Breast epithelium (tissue), 4 donors: ENCODE measurements around the gene TAL1. TPM values are rescaled to one million over a fixed set of nuclear protein-coding genes. Genes with fewer than 3 reads are reported as not detected.

Experiments used
- DNase-seq, 2 donors: peaks; one replicate each; pipeline ENCODE4 v3.0.0-alpha.2; 2019; ENCODE audit warnings: low spot score in 2 of 2
- H3K27ac ChIP-seq, 2 donors: fragments of 200-600 bp; sonication (generic) in 1 of 2; one replicate each; pipeline ENCODE4 v1.5.1; 2016 to 2019; ENCODE audit warnings: mild to moderate bottlenecking in 1 of 2
- H3K27me3 ChIP-seq, 2 donors: fragments of 200-600 bp; sonication (generic) in 1 of 2; one replicate each; pipeline versions ENCODE4 v1.5.1 to v1.6.0; 2017 to 2019; ENCODE audit warnings: control low read depth in 1 of 2, mild to moderate bottlenecking in 1 of 2
- H3K36me3 ChIP-seq: fragments of 200-600 bp; one replicate; pipeline ENCODE4 v1.5.1; 2019
- H3K4me1 ChIP-seq, 2 donors: fragments of 200-600 bp; sonication (generic); one replicate each; pipeline ENCODE4 v1.5.1; 2016 to 2019; ENCODE audit warnings: control low read depth in 1 of 2
- H3K4me3 ChIP-seq, 3 donors: fragments of 200-600 bp; sonication (generic); 1 replicate in 2 of 3; 2 replicates in 1 of 3; pipeline ENCODE4 v1.5.1; 2016 to 2019; ENCODE audit warnings: mild to moderate bottlenecking in 3 of 3, moderate library complexity in 2 of 3
- H3K9me3 ChIP-seq, 2 donors: fragments of 200-600 bp; sonication (generic) in 1 of 2; one replicate each; pipeline ENCODE4 v1.5.1; 2016 to 2019; ENCODE audit warnings: control low read depth in 1 of 2
- POLR2A ChIP-seq: fragments of 450-650 bp; IDR thresholded peaks from one replicate; pipeline ENCODE4 v1.6.1; 2016; ENCODE audit warnings: antibody characterized with exemption, mild to moderate bottlenecking, moderate library complexity
- POLR2AphosphoS5 ChIP-seq, 3 donors: sonication (generic); formaldehyde crosslinking; IDR thresholded peaks; one replicate each; pipeline ENCODE4 v1.6.1; 2017; ENCODE audit warnings: antibody characterized with exemption in 3 of 3
- intact Hi-C: fragments of 100-400 bp; cut with DNase I; formaldehyde crosslinking; loops from one replicate; pipeline ENCODE4 v1.15.1; 2023; ENCODE audit warnings: low total_unique reads
- total RNA-seq, 3 donors: library from RNA; depleted of rRNA; stranded (reverse); fragments of >200 nt; gene quantifications; one replicate each; pipeline ENCODE4 v1.1.0, GENCODE V29; 2016
- TF ChIP-seq, protein P1 (sequence below), 3 donors: fragments of 450-650 bp; IDR thresholded peaks; one replicate each; pipeline ENCODE4 v1.5.1; 2016 to 2017; ENCODE audit warnings: antibody characterized with exemption in 3 of 3, mild to moderate bottlenecking in 3 of 3, moderate library complexity in 3 of 3

The TAL1 gene
- total RNA-seq, 3 donors from 2014 or later = 2.3 to 6.2 (median 5.1) TPM

DNA sequence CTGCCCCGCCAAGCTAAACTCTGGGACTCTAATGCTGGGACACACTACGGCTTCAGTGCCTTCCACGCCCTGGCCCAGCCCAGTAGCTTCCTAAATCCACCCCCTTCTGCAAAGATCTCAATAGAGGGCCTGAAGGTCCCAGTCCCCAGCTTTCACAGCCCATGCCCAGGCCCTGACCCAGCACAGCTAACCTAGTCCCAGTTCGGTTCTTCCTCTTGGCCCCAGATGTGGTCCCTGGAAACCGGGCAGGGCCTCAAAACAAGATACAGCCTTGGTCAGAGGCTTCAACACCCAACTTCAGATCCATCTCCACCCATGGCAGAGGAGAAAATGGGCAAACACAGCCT is 41.5 kb downstream of the TAL1 start:
- intact Hi-C loops = loop anchor here (10.0 kb wide), 1 partner anchor 54 kb away; no protein-coding TSS in a partner anchor
- Histone ChIP-seq H3K27ac (peak overlapping the region; percentile 83 to 88), H3K36me3 (no peaks in the 10 kb centered on the region), H3K4me1 (peaks cover 7% of the 10 kb centered on the region in 2 donors), H3K4me3 (peak overlapping the region in 2 of 3 donors; percentile 35 to 54), H3K9me3 (no peaks in the 10 kb centered on the region), H3K27me3 (no peaks in the 10 kb centered on the region)
- DNase-seq = peak; percentile 9 to 45
- no peak for TF ChIP-seq POLR2AphosphoS5 (IDR thresholded peaks at IDR 0.05)
- TF ChIP-seq, protein P1, sequence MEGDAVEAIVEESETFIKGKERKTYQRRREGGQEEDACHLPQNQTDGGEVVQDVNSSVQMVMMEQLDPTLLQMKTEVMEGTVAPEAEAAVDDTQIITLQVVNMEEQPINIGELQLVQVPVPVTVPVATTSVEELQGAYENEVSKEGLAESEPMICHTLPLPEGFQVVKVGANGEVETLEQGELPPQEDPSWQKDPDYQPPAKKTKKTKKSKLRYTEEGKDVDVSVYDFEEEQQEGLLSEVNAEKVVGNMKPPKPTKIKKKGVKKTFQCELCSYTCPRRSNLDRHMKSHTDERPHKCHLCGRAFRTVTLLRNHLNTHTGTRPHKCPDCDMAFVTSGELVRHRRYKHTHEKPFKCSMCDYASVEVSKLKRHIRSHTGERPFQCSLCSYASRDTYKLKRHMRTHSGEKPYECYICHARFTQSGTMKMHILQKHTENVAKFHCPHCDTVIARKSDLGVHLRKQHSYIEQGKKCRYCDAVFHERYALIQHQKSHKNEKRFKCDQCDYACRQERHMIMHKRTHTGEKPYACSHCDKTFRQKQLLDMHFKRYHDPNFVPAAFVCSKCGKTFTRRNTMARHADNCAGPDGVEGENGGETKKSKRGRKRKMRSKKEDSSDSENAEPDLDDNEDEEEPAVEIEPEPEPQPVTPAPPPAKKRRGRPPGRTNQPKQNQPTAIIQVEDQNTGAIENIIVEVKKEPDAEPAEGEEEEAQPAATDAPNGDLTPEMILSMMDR (IDR thresholded peaks at IDR 0.05) = no peak
- TF ChIP-seq POLR2A = no peak

DNA sequence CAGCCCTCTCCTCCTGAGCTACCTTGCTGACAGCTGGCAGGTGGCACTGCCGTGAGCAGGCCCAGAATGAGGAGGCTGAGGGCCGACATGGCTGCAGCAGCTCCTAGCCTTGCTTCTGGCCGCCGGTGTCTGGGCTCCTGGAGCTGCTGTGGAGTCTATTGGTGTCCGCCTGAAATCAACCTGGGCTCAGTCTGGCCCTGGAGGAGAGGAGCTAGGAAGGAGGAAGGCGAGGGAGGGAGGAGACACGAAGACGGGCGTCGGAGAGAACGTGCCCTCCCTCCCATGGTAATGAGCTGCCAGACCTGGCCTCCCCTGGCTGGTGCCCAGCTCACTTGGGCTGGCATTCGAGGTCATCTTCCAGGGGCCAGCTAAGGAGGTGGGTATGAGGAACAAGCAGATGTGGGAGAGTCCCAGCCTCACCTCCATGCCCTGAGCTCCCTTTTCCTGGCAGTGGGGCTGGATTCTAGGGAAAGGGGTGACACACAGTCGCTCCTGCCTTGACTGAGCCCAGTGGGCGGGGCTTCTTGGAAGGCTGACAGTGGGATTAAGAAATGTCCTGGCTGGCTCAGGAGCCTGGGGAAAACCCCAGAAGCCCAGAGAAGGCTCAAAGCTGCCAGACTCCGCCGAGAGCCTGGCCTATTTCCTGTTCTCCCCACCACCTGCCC is 42.0 kb downstream of the TAL1 start, which contains the start of gene PDZK1IP1:
Gene PDZK1IP1 (minus strand): TSS at position 193 of the 665 bp plus-strand sequence. CDS start 104 bp downstream, at position 89.
- Histone ChIP-seq H3K36me3 (no peaks in the 10 kb centered on the region), H3K27ac (peak within 1 kb of the TSS; percentile 83 to 88), H3K27me3 (no peaks in the 10 kb centered on the region), H3K4me1 (peaks cover 7% of the 10 kb centered on the region in 2 donors), H3K9me3 (no peaks in the 10 kb centered on the region), H3K4me3 (peak within 1 kb of the TSS in 2 of 3 donors; percentile 35 to 54)
- intact Hi-C loops = loop anchor here (10.0 kb wide), 2 partner anchors 55 to 525 kb away; no protein-coding TSS in a partner anchor
- peak; percentile 18 to 65 (median 24) for TF ChIP-seq POLR2AphosphoS5 (IDR thresholded peaks at IDR 0.05)
- no peak for TF ChIP-seq POLR2A
- peak; percentile 82 to 94 for DNase-seq

- TF ChIP-seq POLR2AphosphoS5 (IDR thresholded peaks at IDR 0.05) (no peak), POLR2A (no peak)
- TF ChIP-seq, protein P1 (IDR thresholded peaks at IDR 0.05) = no peak
- no peaks in the 10 kb centered on the region for H3K36me3 ChIP-seq
- peak overlapping the region in 2 of 3 donors; percentile 35 to 54 for H3K4me3 ChIP-seq
- DNase-seq = peak; percentile 16 to 45
- H3K9me3 ChIP-seq = no peaks in the 10 kb centered on the region
- H3K27ac ChIP-seq = peak overlapping the region; percentile 83 to 88
- H3K27me3 ChIP-seq = no peaks in the 10 kb centered on the region
- intact Hi-C loops = loop anchor here (10.0 kb wide), 1 partner anchor 526 kb away; no protein-coding TSS in a partner anchor
- peaks cover 7% of the 10 kb centered on the region in 2 donors for H3K4me1 ChIP-seq
Measured at GRCh38 chr1:47188791-47189785, 42.9 kb downstream of the TAL1 start.

DNA sequence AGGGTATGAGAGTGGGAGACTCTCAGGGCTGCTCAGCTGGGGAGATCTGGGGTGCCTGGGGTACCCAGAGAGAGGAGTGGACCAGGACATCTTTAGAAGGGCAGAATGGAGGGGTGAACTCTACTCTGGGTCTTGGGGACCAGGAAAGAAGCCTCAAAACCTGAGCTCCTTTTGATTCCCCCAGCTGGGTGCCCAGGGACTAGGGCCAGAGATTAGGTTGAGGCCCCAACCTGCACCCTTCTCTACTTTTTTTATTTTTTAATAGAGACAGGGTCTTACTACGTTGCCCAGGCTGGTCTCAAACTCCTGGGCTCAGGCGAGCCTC is 44.1 kb downstream of the TAL1 start:
- no peak overlapping the region for H3K27ac ChIP-seq
- DNase-seq = no peak
- no peak overlapping the region for H3K4me3 ChIP-seq
- H3K27me3 ChIP-seq = no peaks in the 10 kb centered on the region
- H3K9me3 ChIP-seq = no peaks in the 10 kb centered on the region
- intact Hi-C loops = loop anchor here (10.0 kb wide), 1 partner anchor 527 kb away; no protein-coding TSS in a partner anchor
- H3K36me3 ChIP-seq = no peaks in the 10 kb centered on the region
- TF ChIP-seq POLR2A (no peak), POLR2AphosphoS5 (IDR thresholded peaks at IDR 0.05) (no peak)
- peaks cover 5 to 7% of the 10 kb centered on the region in 2 donors for H3K4me1 ChIP-seq

- H3K27me3 ChIP-seq = no peaks in the 10 kb centered on the region
- peaks cover 0 to 7% of the 10 kb centered on the region in 2 donors for H3K4me1 ChIP-seq
- intact Hi-C loops = loop anchor here (10.0 kb wide), 1 partner anchor 527 kb away; no protein-coding TSS in a partner anchor
- no peak overlapping the region for H3K27ac ChIP-seq
- TF ChIP-seq POLR2A (no peak), POLR2AphosphoS5 (IDR thresholded peaks at IDR 0.05) (no peak)
- TF ChIP-seq, protein P1 (IDR thresholded peaks at IDR 0.05) = no peak
- no peak for DNase-seq
- no peak overlapping the region for H3K4me3 ChIP-seq
- no peaks in the 10 kb centered on the region for H3K36me3 ChIP-seq
- no peaks in the 10 kb centered on the region for H3K9me3 ChIP-seq
Measured at GRCh38 chr1:47187231-47187925, 44.6 kb downstream of the TAL1 start.
